ENCODE results near the gene PREX1. TPM values are rescaled to one million over a fixed set of nuclear protein-coding genes. Genes with fewer than 3 reads are reported as not detected.

The PREX1 gene
- total and polyA plus RNA-seq, 2 experiments from 2014 or later = 4.5 to 12.5 TPM

GRCh38 chr20:48704761-48705160 is 123.0 kb downstream of the PREX1 start:
- no peak for DNase-seq (ENCODE audit: low read depth in 1 of 2, low spot score in 1 of 2)
- no peaks in the 10 kb centered on the region for H3K27me3 ChIP-seq
- no peak for TF ChIP-seq CTCF (IDR thresholded peaks at IDR 0.05; ENCODE audit: low read depth, low read length)
- H3K9me3 ChIP-seq (ENCODE audit: low read depth) = no peaks in the 10 kb centered on the region
- H3K4me3 ChIP-seq = no peak overlapping the region
- H3K4me1 ChIP-seq (ENCODE audit: low read depth) = no peaks in the 10 kb centered on the region
- no peak overlapping the region for H3K27ac ChIP-seq
- no peaks in the 10 kb centered on the region for H3K36me3 ChIP-seq

- Histone ChIP-seq H3K4me1 (ENCODE audit: low read depth) (peaks cover under 1% of the 10 kb centered on the region), H3K4me3 (no peak overlapping the region), H3K27me3 (no peaks in the 10 kb centered on the region), H3K9me3 (ENCODE audit: low read depth) (no peaks in the 10 kb centered on the region), H3K27ac (no peak overlapping the region), H3K36me3 (no peaks in the 10 kb centered on the region)
- DNase-seq (ENCODE audit: low read depth in 1 of 2, low spot score in 1 of 2) = no peak
- no peak for TF ChIP-seq CTCF (IDR thresholded peaks at IDR 0.05; ENCODE audit: low read depth, low read length)
Observed at GRCh38 chr20:48703511-48704219, 124.1 kb downstream of the PREX1 start.

GRCh38 chr20:48703107-48703506 is 124.7 kb downstream of the PREX1 start:
- Histone ChIP-seq H3K27ac (no peak overlapping the region), H3K27me3 (no peaks in the 10 kb centered on the region), H3K4me3 (no peak overlapping the region), H3K4me1 (ENCODE audit: low read depth) (peaks cover 6% of the 10 kb centered on the region), H3K36me3 (no peaks in the 10 kb centered on the region), H3K9me3 (ENCODE audit: low read depth) (no peaks in the 10 kb centered on the region)
- no peak for TF ChIP-seq CTCF (IDR thresholded peaks at IDR 0.05; ENCODE audit: low read depth, low read length)
- DNase-seq (ENCODE audit: low read depth in 1 of 2, low spot score in 1 of 2) = no peak

- no peak for DNase-seq (ENCODE audit: low read depth in 1 of 2, low spot score in 1 of 2)
- TF ChIP-seq CTCF (IDR thresholded peaks at IDR 0.05; ENCODE audit: low read depth, low read length) = no peak
- Histone ChIP-seq H3K4me3 (no peak overlapping the region), H3K27ac (no peak overlapping the region), H3K36me3 (no peaks in the 10 kb centered on the region), H3K9me3 (ENCODE audit: low read depth) (no peaks in the 10 kb centered on the region), H3K4me1 (ENCODE audit: low read depth) (peaks cover 11% of the 10 kb centered on the region), H3K27me3 (no peaks in the 10 kb centered on the region)
Observed at GRCh38 chr20:48702455-48702913, 125.3 kb downstream of the PREX1 start.

- Histone ChIP-seq H3K9me3 (ENCODE audit: low read depth) (no peaks in the 10 kb centered on the region), H3K36me3 (no peaks in the 10 kb centered on the region), H3K27ac (no peak overlapping the region), H3K4me1 (ENCODE audit: low read depth) (peaks cover 11% of the 10 kb centered on the region), H3K4me3 (no peak overlapping the region), H3K27me3 (no peaks in the 10 kb centered on the region)
- no peak for TF ChIP-seq CTCF (IDR thresholded peaks at IDR 0.05; ENCODE audit: low read depth, low read length)
- DNase-seq (ENCODE audit: low read depth in 1 of 2, low spot score in 1 of 2) = no peak
Observed at GRCh38 chr20:48701702-48702101, 126.1 kb downstream of the PREX1 start.

Data from cardiac muscle cell (in vitro differentiated cells and primary cell).